Activated CD4-positive, alpha-beta memory T cell treated with anti-CD3 and anti-CD28 coated beads for 36 hours (primary cell): ENCODE data around the gene CHD9. TPM values are rescaled to one million over a fixed set of nuclear protein-coding genes. Genes with fewer than 3 reads are reported as not detected.
A peak's percentile ranks its signal among the peaks of the same experiment; 100 is the strongest.

Source experiments
- CTCF ChIA-PET: fragments of 350-600 bp; sonication (Branson Sonifier 250); formaldehyde crosslinking; loops from one replicate; lab custom pipeline; 2021; ENCODE audit warnings: antibody characterized with exemption, inconsistent platforms; lab: Charles Lee
- POLR2A ChIA-PET: fragments of 350-600 bp; sonication (Branson Sonifier 250); formaldehyde crosslinking; loops from one replicate; lab custom pipeline; 2021; ENCODE audit warnings: antibody characterized with exemption; lab: Charles Lee
- DNase-seq: peaks from one replicate; pipeline ENCODE4 v3.0.0-alpha.2; 2020
- H3K27ac Mint-ChIP-seq: one replicate; pipeline ENCODE4 v1.8.0; 2021; ENCODE audit warnings: mixed read lengths
- H3K27me3 Mint-ChIP-seq: one replicate; pipeline ENCODE4 v1.8.0; 2021; ENCODE audit warnings: mixed read lengths
- H3K36me3 Mint-ChIP-seq: one replicate; pipeline ENCODE4 v1.8.0; 2021; ENCODE audit warnings: mixed read lengths
- H3K4me1 Mint-ChIP-seq: one replicate; pipeline ENCODE4 v1.8.0; 2021; ENCODE audit warnings: low read depth, mixed read lengths
- H3K4me3 Mint-ChIP-seq: one replicate; pipeline ENCODE4 v1.8.0; 2021; ENCODE audit warnings: mild to moderate bottlenecking, mixed read lengths
- H3K9me3 Mint-ChIP-seq: one replicate; pipeline ENCODE4 v1.8.0; 2021; ENCODE audit warnings: mixed read lengths
- intact Hi-C: fragments of 100-400 bp; cut with micrococcal nuclease; formaldehyde crosslinking; loops from one replicate; pipeline ENCODE4 v1.15.1; 2023
- total RNA-seq, 2 experiments: library from RNA; stranded (reverse); gene quantifications; one replicate each; pipeline ENCODE4 v1.2.3, GENCODE V29; 2021

Gene CHD9
- total RNA-seq, 2 experiments from 2014 or later, result 15.0 to 15.5 TPM

GRCh38 chr16:53092284-53092683, 37.5 kb downstream of the CHD9 start:
- ChIA-PET POLR2A (no interaction called here), CTCF (no interaction called here)
- no peak overlapping the region for H3K27ac Mint-ChIP-seq
- intact Hi-C loops, result no loop called here
- no peaks in the 10 kb centered on the region for H3K27me3 Mint-ChIP-seq
- H3K4me3 Mint-ChIP-seq, result no peak overlapping the region
- no peak for DNase-seq
- H3K4me1 Mint-ChIP-seq, result peaks cover 20% of the 10 kb centered on the region
- H3K36me3 Mint-ChIP-seq, result no peaks in the 10 kb centered on the region
- H3K9me3 Mint-ChIP-seq, result no peaks in the 10 kb centered on the region

- no peaks in the 10 kb centered on the region for H3K9me3 Mint-ChIP-seq
- CTCF ChIA-PET, result no interaction called here
- POLR2A ChIA-PET, result no interaction called here
- H3K27ac Mint-ChIP-seq, result no peak overlapping the region
- no peaks in the 10 kb centered on the region for H3K27me3 Mint-ChIP-seq
- no peak overlapping the region for H3K4me3 Mint-ChIP-seq
- no peaks in the 10 kb centered on the region for H3K36me3 Mint-ChIP-seq
- DNase-seq, result no peak
- H3K4me1 Mint-ChIP-seq, result peaks cover 20% of the 10 kb centered on the region
- intact Hi-C loops, result no loop called here
Measured at GRCh38 chr16:53093162-53093744, 38.5 kb downstream of the CHD9 start.

GRCh38 chr16:53094013-53094630, 39.3 kb downstream of the CHD9 start:
- ChIA-PET CTCF (no interaction called here), POLR2A (no interaction called here)
- H3K27me3 Mint-ChIP-seq, result no peaks in the 10 kb centered on the region
- intact Hi-C loops, result no loop called here
- peaks cover 28% of the 10 kb centered on the region for H3K4me1 Mint-ChIP-seq
- H3K27ac Mint-ChIP-seq, result no peak overlapping the region
- no peaks in the 10 kb centered on the region for H3K9me3 Mint-ChIP-seq
- H3K36me3 Mint-ChIP-seq, result no peaks in the 10 kb centered on the region
- H3K4me3 Mint-ChIP-seq, result no peak overlapping the region
- peak; percentile 12 for DNase-seq

GRCh38 chr16:53097190-53097589, 42.4 kb downstream of the CHD9 start:
- ChIA-PET POLR2A (no interaction called here), CTCF (interaction anchor here (1.5 kb wide), 1 partner anchor 44 kb away, joined by 3 read pairs; no protein-coding TSS in a partner anchor)
- H3K27me3 Mint-ChIP-seq, result no peaks in the 10 kb centered on the region
- H3K4me1 Mint-ChIP-seq, result peaks cover 18% of the 10 kb centered on the region
- no peak overlapping the region for H3K27ac Mint-ChIP-seq
- no peaks in the 10 kb centered on the region for H3K36me3 Mint-ChIP-seq
- no peak overlapping the region for H3K4me3 Mint-ChIP-seq
- intact Hi-C loops, result no loop called here
- no peaks in the 10 kb centered on the region for H3K9me3 Mint-ChIP-seq
- no peak for DNase-seq

GRCh38 chr16:53098526-53099317, 43.9 kb downstream of the CHD9 start:
- POLR2A ChIA-PET, result interaction anchor here (1.2 to 1.6 kb wide), 2 partner anchors 31 to 405 kb away, joined by 3 read pairs; partner anchors contain the start of gene AKTIP
- H3K27me3 Mint-ChIP-seq, result no peaks in the 10 kb centered on the region
- DNase-seq, result peak; percentile 60

GRCh38 chr16:53099318-53100130, 44.7 kb downstream of the CHD9 start:
- DNase-seq, result peak; percentile 76
- Mint-ChIP-seq H3K36me3 (no peaks in the 10 kb centered on the region), H3K27me3 (no peaks in the 10 kb centered on the region), H3K4me3 (peak overlapping the region; percentile 69), H3K4me1 (peaks cover 18% of the 10 kb centered on the region), H3K27ac (peak overlapping the region; percentile 82), H3K9me3 (no peaks in the 10 kb centered on the region)
- ChIA-PET CTCF (interaction anchor here (0.6 to 2.4 kb wide), 6 partner anchors 31 to 399 kb away, joined by 3 to 18 read pairs (median 4); partner anchors contain the start of gene CHD9), POLR2A (interaction anchor here (1.0 to 1.6 kb wide), 3 partner anchors 27 to 404 kb away, joined by 3 read pairs; partner anchors contain the start of gene AKTIP)
- intact Hi-C loops, result loop anchor here (1.0 kb wide), 2 partner anchors 31 to 44 kb away; no protein-coding TSS in a partner anchor

More at GRCh38 chr16:53098526-53099317, 43.9 kb downstream of the CHD9 start:
- CTCF ChIA-PET, result interaction anchor here (0.6 to 2.4 kb wide), 7 partner anchors 31 to 61 kb away, joined by 3 to 18 read pairs (median 3); partner anchors contain the start of gene CHD9
- Mint-ChIP-seq H3K4me1 (peaks cover 18% of the 10 kb centered on the region), H3K9me3 (no peaks in the 10 kb centered on the region), H3K27ac (peak overlapping the region; percentile 82), H3K4me3 (peak overlapping the region; percentile 69), H3K36me3 (no peaks in the 10 kb centered on the region)
- intact Hi-C loops, result loop anchor here (1.0 kb wide), 2 partner anchors 32 to 43 kb away; no protein-coding TSS in a partner anchor

GRCh38 chr16:53100131-53100748, 45.4 kb downstream of the CHD9 start:
- Mint-ChIP-seq H3K36me3 (no peaks in the 10 kb centered on the region), H3K27me3 (no peaks in the 10 kb centered on the region), H3K4me3 (peak overlapping the region; percentile 69), H3K9me3 (no peaks in the 10 kb centered on the region), H3K27ac (peak overlapping the region; percentile 61), H3K4me1 (peaks cover 18% of the 10 kb centered on the region)
- no peak for DNase-seq
- ChIA-PET CTCF (interaction anchor here (0.6 to 2.4 kb wide), 4 partner anchors 30 to 399 kb away, joined by 3 to 18 read pairs (median 3); partner anchors contain the start of gene CHD9), POLR2A (interaction anchor here (1.0 kb wide), 1 partner anchor 28 kb away, joined by 3 read pairs; no protein-coding TSS in a partner anchor)
- intact Hi-C loops, result no loop called here

- Mint-ChIP-seq H3K4me3 (no peak overlapping the region), H3K36me3 (no peaks in the 10 kb centered on the region), H3K9me3 (no peaks in the 10 kb centered on the region), H3K27ac (no peak overlapping the region), H3K27me3 (no peaks in the 10 kb centered on the region), H3K4me1 (peaks cover 18% of the 10 kb centered on the region)
- ChIA-PET POLR2A (no interaction called here), CTCF (interaction anchor here (1.3 to 2.4 kb wide), 2 partner anchors 29 to 46 kb away, joined by 3 to 18 read pairs; partner anchors contain the start of gene CHD9)
- intact Hi-C loops, result no loop called here
- no peak for DNase-seq
Measured at GRCh38 chr16:53100889-53101288, 46.1 kb downstream of the CHD9 start.

- H3K27me3 Mint-ChIP-seq, result no peaks in the 10 kb centered on the region
Measured at GRCh38 chr16:53103811-53104210, 49.0 kb downstream of the CHD9 start.

GRCh38 chr16:53105565-53105964, 50.8 kb downstream of the CHD9 start:
- Mint-ChIP-seq H3K27ac (no peak overlapping the region), H3K27me3 (no peaks in the 10 kb centered on the region), H3K4me1 (no peaks in the 10 kb centered on the region), H3K4me3 (no peak overlapping the region), H3K9me3 (no peaks in the 10 kb centered on the region), H3K36me3 (no peaks in the 10 kb centered on the region)
- ChIA-PET POLR2A (no interaction called here), CTCF (no interaction called here)
- intact Hi-C loops, result no loop called here
- no peak for DNase-seq

More at GRCh38 chr16:53103811-53104210, 49.0 kb downstream of the CHD9 start:
- no peak for DNase-seq
- Mint-ChIP-seq H3K27ac (no peak overlapping the region), H3K36me3 (no peaks in the 10 kb centered on the region), H3K9me3 (no peaks in the 10 kb centered on the region), H3K4me3 (no peak overlapping the region), H3K4me1 (peaks cover 13% of the 10 kb centered on the region)
- intact Hi-C loops, result no loop called here
- ChIA-PET CTCF (interaction anchor here (0.9 kb wide), 1 partner anchor 49 kb away, joined by 3 read pairs; the partner anchor contains the start of gene CHD9), POLR2A (no interaction called here)
